Endothelial cell of umbilical vein (primary cell): ENCODE results near the gene DNAJC28. TPM values are rescaled to one million over a fixed set of nuclear protein-coding genes. Genes with fewer than 3 reads are reported as not detected.
"Not testable (repeated sequence)": the region's sequence is repeated elsewhere in the genome, so short reads cannot be mapped to it uniquely, and the experiment has no call there.

Experiments used
- BruUV-seq: library from RNA; stranded (reverse); fragments of 400-500 nt; replicated peaks from 2 replicates; lab custom pipeline; 2021; lab: Mats Ljungman, UMichigan
- CTCF ChIA-PET: fragments of 300-600, 350-600 bp; sonication (Branson Sonifier 250); formaldehyde crosslinking; loops from one replicate; lab custom pipeline; 2021; ENCODE audit warnings: antibody characterized with exemption, inconsistent platforms; lab: Charles Lee
- POLR2A ChIA-PET: fragments of 300-600, 350-600 bp; sonication (Branson Sonifier 250); formaldehyde crosslinking; loops from one replicate; lab custom pipeline; 2021; ENCODE audit warnings: antibody characterized with exemption, inconsistent platforms; lab: Charles Lee
- DNase-seq: peaks from one replicate; pipeline ENCODE4 v3.0.0-alpha.2; 2011; ENCODE audit warnings: low read depth, low spot score
- FAIRE-seq: peaks from 2 replicates; lab custom pipeline; 2011; peaks lifted over from hg19 to GRCh38; lab: Jason Lieb, UNC
- H2AFZ ChIP-seq: 2 replicates; pipeline ENCODE4 v1.6.0; 2012; ENCODE audit warnings: low read depth, low read length, control low read depth, inconsistent platforms
- H3K27ac ChIP-seq: 2 replicates; pipeline ENCODE4 v1.5.1; 2011; ENCODE audit warnings: low read depth, mild to moderate bottlenecking, control low read depth, low read length, moderate library complexity; ENCODE audit not compliant: insufficient read depth
- H3K27me3 ChIP-seq, 2 experiments: 2 replicates each; pipeline versions ENCODE4 v1.6.0 to v1.6.1; 2011; ENCODE audit warnings: low read length in 2 of 2, mixed read lengths in 1 of 2; ENCODE audit not compliant: control insufficient read depth in 2 of 2, insufficient read depth in 2 of 2
- H3K36me3 ChIP-seq, 2 experiments: 2 replicates in 1 of 2; 3 replicates in 1 of 2; pipeline ENCODE4 v1.5.1; 2011; ENCODE audit warnings: low read length in 2 of 2, mild to moderate bottlenecking in 1 of 2, moderate library complexity in 1 of 2; ENCODE audit not compliant: control insufficient read depth in 2 of 2, insufficient read depth in 2 of 2; ENCODE audit errors: extremely low read depth in 1 of 2
- H3K4me1 ChIP-seq: 3 replicates; pipeline ENCODE4 v1.5.1; 2011; ENCODE audit warnings: mild to moderate bottlenecking, low read length; ENCODE audit not compliant: control insufficient read depth, insufficient read depth; ENCODE audit errors: extremely low read depth
- H3K4me2 ChIP-seq: 2 replicates; pipeline ENCODE4 v1.6.1; 2011; ENCODE audit warnings: low read length, control low read depth, mixed read lengths; ENCODE audit not compliant: insufficient read depth
- H3K4me3 ChIP-seq, 3 experiments: fragments of 200-600 bp in 1 of 3; sonication (generic), shearing (Covaris generic) in 1 of 3; replicated peaks in 1 of 3; 2 replicates each; pipeline ENCODE4 v1.5.1; 2011 to 2016; ENCODE audit warnings: control low read depth in 3 of 3, low read length in 3 of 3, mild to moderate bottlenecking in 2 of 3, inconsistent platforms in 1 of 3, low read depth in 1 of 3, moderate library complexity in 1 of 3; ENCODE audit not compliant: insufficient read depth in 1 of 3
- H3K79me2 ChIP-seq: 2 replicates; pipeline ENCODE4 v1.6.0; 2012; ENCODE audit warnings: low read length, inconsistent platforms; ENCODE audit not compliant: control insufficient read depth, insufficient read depth
- H3K9ac ChIP-seq: replicated peaks from 2 replicates; pipeline ENCODE3; 2011; ENCODE audit warnings: low read length, control low read depth; ENCODE audit not compliant: insufficient read depth; ENCODE audit errors: extremely low read depth
- H3K9me1 ChIP-seq: replicated peaks from 3 replicates; pipeline ENCODE4 v1.6.0; 2011; ENCODE audit warnings: mild to moderate bottlenecking, low read length; ENCODE audit not compliant: control insufficient read depth, insufficient read depth; ENCODE audit errors: extremely low read depth
- H3K9me3 ChIP-seq: replicated peaks from 2 replicates; pipeline ENCODE4 v1.5.1; 2012; ENCODE audit warnings: low read length, inconsistent platforms; ENCODE audit not compliant: control insufficient read depth, insufficient read depth
- H4K20me1 ChIP-seq: replicated peaks from 2 replicates; pipeline ENCODE3; 2011; ENCODE audit warnings: mild to moderate bottlenecking, low read length; ENCODE audit not compliant: control insufficient read depth, insufficient read depth; ENCODE audit errors: extremely low read depth
- CTCF ChIP-seq, 2 donors: IDR thresholded peaks; 1 replicate in 1 of 2; 2 replicates in 1 of 2; pipeline ENCODE4 v1.5.1; 2011; ENCODE audit warnings: low read length in 2 of 2, mild to moderate bottlenecking in 2 of 2, moderate library complexity in 2 of 2, control low read depth in 1 of 2, inconsistent platforms in 1 of 2, low read depth in 1 of 2; ENCODE audit not compliant: insufficient read depth in 1 of 2; ENCODE audit errors: extremely low read depth in 1 of 2
- EZH2 ChIP-seq: IDR thresholded peaks from 2 replicates; pipeline ENCODE4 v1.6.1; 2012; ENCODE audit warnings: borderline replicate concordance, low read depth, mild to moderate bottlenecking, moderate library complexity, low read length, inconsistent platforms; ENCODE audit not compliant: severe bottlenecking
- FOS ChIP-seq: IDR thresholded peaks from 2 replicates; pipeline ENCODE4 v1.6.1; 2011; ENCODE audit warnings: mild to moderate bottlenecking, low read length, moderate library complexity, borderline replicate concordance; ENCODE audit not compliant: insufficient read depth
- GATA2 ChIP-seq: IDR thresholded peaks from 2 replicates; pipeline ENCODE4 v1.7.0; 2011; ENCODE audit warnings: low read depth, mild to moderate bottlenecking, moderate library complexity, mixed read lengths, low read length; ENCODE audit not compliant: insufficient read length, insufficient read depth
- JUN ChIP-seq: IDR thresholded peaks from 2 replicates; pipeline ENCODE4 v1.6.1; 2011; ENCODE audit warnings: borderline replicate concordance, low read depth; ENCODE audit not compliant: insufficient read length, insufficient read depth
- MAX ChIP-seq: IDR thresholded peaks from 2 replicates; pipeline ENCODE4 v1.6.1; 2011; ENCODE audit not compliant: insufficient read depth, insufficient read length
- MYC ChIP-seq: IDR thresholded peaks from one replicate; pipeline ENCODE4 v1.6.1; 2011; ENCODE audit warnings: mild to moderate bottlenecking, low read depth, low read length
- POLR2A ChIP-seq: IDR thresholded peaks from 2 replicates; pipeline ENCODE4 v1.6.1; 2012; ENCODE audit warnings: low read depth, mild to moderate bottlenecking, control low read depth, low read length
- POLR2AphosphoS5 ChIP-seq: IDR thresholded peaks from 2 replicates; pipeline ENCODE4 v1.6.1; 2012; ENCODE audit warnings: low read depth, mild to moderate bottlenecking, control low read depth, low read length, moderate library complexity; ENCODE audit not compliant: insufficient read depth
- dilution Hi-C: fragments of 300-500 bp; cut with MboI; formaldehyde crosslinking; loops from one replicate; pipeline ENCODE4 v1.15.0; 2019; ENCODE audit warnings: low sequenced_read_pairs; ENCODE audit not compliant: extremely low pct_ligation_motif_present
- intact Hi-C: fragments of 100-400 bp; cut with micrococcal nuclease; formaldehyde crosslinking; loops from one replicate; pipeline ENCODE4 v1.10.0; 2022
- polyA plus RNA-seq, 4 experiments: library from polyadenylated mRNA; depleted of rRNA in 3 of 4; stranded (reverse) in 3 of 4; unstranded in 1 of 4; fragments of >200 nt; gene quantifications; 2 replicates each; pipeline versions ENCODE4 v1.2.1 to v1.2.3, GENCODE V29; 2011 to 2012; ENCODE audit warnings: missing spikeins in 1 of 4
- total RNA-seq: library from RNA; stranded (reverse); gene quantifications from 2 replicates; pipeline ENCODE4 v1.2.3, GENCODE V29; 2021

The DNAJC28 gene
- total and polyA plus RNA-seq, 2 donors (not counting 3 experiments of a cell fraction or from before 2014, with no cell fraction given): 0.19 to 0.82 TPM

- POLR2A ChIA-PET: no interaction called here
- no peaks in the 10 kb centered on the region for H3K27me3 ChIP-seq
- no peaks in the 10 kb centered on the region for H3K9me3 ChIP-seq
- H3K27ac ChIP-seq: no peak overlapping the region
- H4K20me1 ChIP-seq: no peaks in the 10 kb centered on the region
- intact Hi-C loops: no loop called here
- H3K4me1 ChIP-seq: no peaks in the 10 kb centered on the region
- DNase-seq (no peak), FAIRE-seq (no peak)
- CTCF ChIA-PET: interaction anchor here (1.5 to 2.1 kb wide), 5 partner anchors 12 to 253 kb away, joined by 3 to 9 read pairs (median 5); no protein-coding TSS in a partner anchor
- no peak overlapping the region for H3K4me3 ChIP-seq
- no peak overlapping the region for H3K4me2 ChIP-seq
- dilution Hi-C loops: no loop called here
- TF ChIP-seq POLR2A (no peak), GATA2 (no peak), MYC (no peak), CTCF (IDR thresholded peaks at IDR 0.05; ENCODE audit: extremely low read depth in 1 of 2, insufficient read depth in 1 of 2, low read depth in 1 of 2, low read length in 2 of 2) (no peak), FOS (no peak), JUN (no peak), EZH2 (no peak), MAX (no peak), POLR2AphosphoS5 (no peak)
- BruUV-seq: no TSS peak
- H2AFZ ChIP-seq: no peak overlapping the region
- H3K9me1 ChIP-seq: no peaks in the 10 kb centered on the region
- H3K79me2 ChIP-seq: no peaks in the 10 kb centered on the region
- no peaks in the 10 kb centered on the region for H3K36me3 ChIP-seq
- H3K9ac ChIP-seq: no peak overlapping the region
Measured at GRCh38 chr21:33449616-33450015, 41.9 kb downstream of the DNAJC28 start.

- H3K4me1 ChIP-seq, H3K27me3 ChIP-seq, H3K4me3 ChIP-seq, dilution Hi-C loops, BruUV-seq, H2AFZ ChIP-seq, H3K9me3 ChIP-seq, H3K79me2 ChIP-seq, H3K4me2 ChIP-seq, H4K20me1 ChIP-seq, H3K9me1 ChIP-seq, H3K27ac ChIP-seq, intact Hi-C loops, FAIRE-seq, H3K9ac ChIP-seq, DNase-seq, H3K36me3 ChIP-seq: not testable (repeated sequence)
- ChIA-PET CTCF (interaction anchor here (0.6 to 6.7 kb wide), 5 partner anchors 33 to 316 kb away, joined by 4 to 133 read pairs (median 62); partner anchors contain the start of gene TMEM50B), POLR2A (interaction anchor here (0.7 kb wide), 1 partner anchor 181 kb away, joined by 4 read pairs; no protein-coding TSS in a partner anchor)
Measured at GRCh38 chr21:33446620-33447019, 44.9 kb downstream of the DNAJC28 start.
